Endothelial cell of umbilical vein (primary cell): Measurements from ENCODE around the gene ANKRD34A.

Source experiments
- EZH2 ChIP-seq: IDR thresholded peaks from 2 replicates; pipeline ENCODE4 v1.6.1; 2012; ENCODE audit warnings: borderline replicate concordance, low read depth, mild to moderate bottlenecking, moderate library complexity, low read length, inconsistent platforms; ENCODE audit not compliant: severe bottlenecking
- MYC ChIP-seq: IDR thresholded peaks from one replicate; pipeline ENCODE4 v1.6.1; 2011; ENCODE audit warnings: mild to moderate bottlenecking, low read depth, low read length
- POLR2AphosphoS5 ChIP-seq: IDR thresholded peaks from 2 replicates; pipeline ENCODE4 v1.6.1; 2012; ENCODE audit warnings: low read depth, mild to moderate bottlenecking, control low read depth, low read length, moderate library complexity; ENCODE audit not compliant: insufficient read depth
- TF ChIP-seq, protein P1 (sequence below), 2 donors: IDR thresholded peaks; 1 replicate in 1 of 2; 2 replicates in 1 of 2; pipeline ENCODE4 v1.5.1; 2011; ENCODE audit warnings: low read length in 2 of 2, mild to moderate bottlenecking in 2 of 2, moderate library complexity in 2 of 2, control low read depth in 1 of 2, inconsistent platforms in 1 of 2, low read depth in 1 of 2; ENCODE audit not compliant: insufficient read depth in 1 of 2; ENCODE audit errors: extremely low read depth in 1 of 2
- TF ChIP-seq, protein P2 (sequence below): IDR thresholded peaks from 2 replicates; pipeline ENCODE4 v1.6.1; 2011; ENCODE audit not compliant: insufficient read depth, insufficient read length

DNA sequence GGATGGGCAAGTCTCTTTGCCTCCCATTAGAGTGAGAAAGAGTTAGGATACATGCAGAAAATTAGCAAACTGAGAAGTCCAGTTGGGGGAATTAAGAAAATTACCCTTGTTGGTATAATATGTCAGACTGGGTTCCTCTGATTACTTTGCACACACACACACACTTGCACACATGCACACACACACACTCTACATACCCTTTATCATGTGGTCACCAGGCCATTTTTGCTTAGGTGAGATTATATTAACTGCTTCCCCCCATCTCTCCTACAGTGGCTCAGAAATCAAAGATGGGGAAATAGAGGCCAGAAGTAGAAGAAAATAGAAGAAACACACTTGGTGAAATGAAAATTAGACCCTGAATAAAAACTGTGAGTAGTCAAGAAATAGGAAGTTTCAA lies 5.6 kb downstream of the ANKRD34A start:
- TF ChIP-seq, protein P1, sequence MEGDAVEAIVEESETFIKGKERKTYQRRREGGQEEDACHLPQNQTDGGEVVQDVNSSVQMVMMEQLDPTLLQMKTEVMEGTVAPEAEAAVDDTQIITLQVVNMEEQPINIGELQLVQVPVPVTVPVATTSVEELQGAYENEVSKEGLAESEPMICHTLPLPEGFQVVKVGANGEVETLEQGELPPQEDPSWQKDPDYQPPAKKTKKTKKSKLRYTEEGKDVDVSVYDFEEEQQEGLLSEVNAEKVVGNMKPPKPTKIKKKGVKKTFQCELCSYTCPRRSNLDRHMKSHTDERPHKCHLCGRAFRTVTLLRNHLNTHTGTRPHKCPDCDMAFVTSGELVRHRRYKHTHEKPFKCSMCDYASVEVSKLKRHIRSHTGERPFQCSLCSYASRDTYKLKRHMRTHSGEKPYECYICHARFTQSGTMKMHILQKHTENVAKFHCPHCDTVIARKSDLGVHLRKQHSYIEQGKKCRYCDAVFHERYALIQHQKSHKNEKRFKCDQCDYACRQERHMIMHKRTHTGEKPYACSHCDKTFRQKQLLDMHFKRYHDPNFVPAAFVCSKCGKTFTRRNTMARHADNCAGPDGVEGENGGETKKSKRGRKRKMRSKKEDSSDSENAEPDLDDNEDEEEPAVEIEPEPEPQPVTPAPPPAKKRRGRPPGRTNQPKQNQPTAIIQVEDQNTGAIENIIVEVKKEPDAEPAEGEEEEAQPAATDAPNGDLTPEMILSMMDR (IDR thresholded peaks at IDR 0.05; ENCODE audit: extremely low read depth in 1 of 2, insufficient read depth in 1 of 2, low read depth in 1 of 2, low read length in 2 of 2): no peak
- no peak for TF ChIP-seq POLR2AphosphoS5
- TF ChIP-seq EZH2: no peak
- TF ChIP-seq, protein P2, sequence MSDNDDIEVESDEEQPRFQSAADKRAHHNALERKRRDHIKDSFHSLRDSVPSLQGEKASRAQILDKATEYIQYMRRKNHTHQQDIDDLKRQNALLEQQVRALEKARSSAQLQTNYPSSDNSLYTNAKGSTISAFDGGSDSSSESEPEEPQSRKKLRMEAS: no peak
- TF ChIP-seq MYC: no peak
